ENCODE results near the gene POLR2F. TPM values are rescaled to one million over a fixed set of nuclear protein-coding genes. Genes with fewer than 3 reads are reported as not detected.

POLR2F gene
- polyA plus RNA-seq, 1 donor from 2014 or later, result 195 TPM

DNA sequence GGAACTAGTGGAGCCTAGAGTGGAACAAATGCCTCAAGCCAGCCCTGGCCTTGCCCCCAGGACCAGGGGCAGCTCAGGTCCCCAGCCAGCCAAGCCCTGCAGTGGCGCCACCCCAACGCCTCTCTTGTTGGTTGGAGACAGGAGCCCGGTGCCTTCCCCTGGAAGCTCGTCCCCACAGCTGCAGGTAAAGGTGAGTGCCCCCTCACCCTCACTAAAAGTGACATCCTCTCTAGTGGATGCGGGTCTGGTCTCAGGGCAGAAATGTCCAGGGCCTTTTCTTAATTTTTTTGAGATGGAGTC is 25.9 kb upstream of the POLR2F start:
- TF ChIP-seq TAF1 (IDR thresholded peaks at IDR 0.05; ENCODE audit: low read depth) (no peak), REST (IDR thresholded peaks at IDR 0.05; ENCODE audit: borderline replicate concordance) (no peak), CTCF (IDR thresholded peaks at IDR 0.05; ENCODE audit: poor library complexity, severe bottlenecking) (no peak), EP300 (conservative IDR thresholded peaks at IDR 0.05; ENCODE audit: poor library complexity, severe bottlenecking) (no peak), MXI1 (conservative IDR thresholded peaks at IDR 0.05; ENCODE audit: poor library complexity, severe bottlenecking) (no peak), EZH2 (IDR thresholded peaks at IDR 0.05; ENCODE audit: borderline replicate concordance, insufficient read depth, low read length, poor library complexity, severe bottlenecking) (no peak), RAD21 (conservative IDR thresholded peaks at IDR 0.05) (no peak), SMC3 (conservative IDR thresholded peaks at IDR 0.05; ENCODE audit: poor library complexity) (no peak), POLR2AphosphoS5 (IDR thresholded peaks at IDR 0.05) (no peak)
- Histone ChIP-seq H3K9ac (ENCODE audit: low read length) (no peak overlapping the region), H3K4me3 (ENCODE audit: low read length) (no peak overlapping the region), H3F3A (ENCODE audit: insufficient read depth, low read length, poor library complexity, severe bottlenecking) (no peaks in the 10 kb centered on the region), H3K9me2 (ENCODE audit: insufficient read depth, low read length) (no peaks in the 10 kb centered on the region), H3K79me2 (replicated peaks; ENCODE audit: insufficient read depth, low read length) (no peaks in the 10 kb centered on the region), H2AFZ (ENCODE audit: low read depth, low read length) (no peak overlapping the region), H3K27me3 (ENCODE audit: insufficient read depth, low read depth, low read length) (no peaks in the 10 kb centered on the region), H4K20me1 (ENCODE audit: insufficient read depth) (no peaks in the 10 kb centered on the region), H3K36me3 (ENCODE audit: insufficient read depth, low read length) (no peaks in the 10 kb centered on the region), H3K4me2 (ENCODE audit: low read length) (no peak overlapping the region), H3K27ac (ENCODE audit: low read length) (no peak overlapping the region), H3K9me3 (ENCODE audit: low read length) (no peaks in the 10 kb centered on the region)

DNA sequence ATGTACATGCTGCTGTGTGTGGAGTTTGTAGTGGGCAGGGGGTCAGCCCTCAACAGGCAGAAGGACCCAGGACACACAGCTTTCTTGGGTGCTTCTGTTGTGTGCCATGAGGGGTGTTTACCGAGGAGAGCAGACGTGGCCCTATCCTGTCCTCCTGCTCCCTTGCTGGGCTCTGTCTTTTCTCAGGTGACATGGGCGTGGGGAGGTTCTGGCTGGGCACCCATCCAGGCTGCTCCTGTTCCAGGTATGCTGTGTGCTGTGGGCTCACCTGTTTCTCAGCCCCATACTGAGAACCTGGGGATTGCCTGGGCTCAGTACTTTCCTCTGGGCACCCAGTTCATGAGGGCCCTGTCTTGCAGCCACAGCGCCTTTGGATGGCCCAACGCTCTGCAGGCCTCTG is 24.1 kb upstream of the POLR2F start:
- H3K9me2 ChIP-seq (ENCODE audit: insufficient read depth, low read length), result no peaks in the 10 kb centered on the region
- H3F3A ChIP-seq (ENCODE audit: insufficient read depth, low read length, poor library complexity, severe bottlenecking), result no peaks in the 10 kb centered on the region
- no peak for TF ChIP-seq SMC3 (conservative IDR thresholded peaks at IDR 0.05; ENCODE audit: poor library complexity)
- TF ChIP-seq CTCF (IDR thresholded peaks at IDR 0.05; ENCODE audit: poor library complexity, severe bottlenecking), result no peak
- no peak for TF ChIP-seq MXI1 (conservative IDR thresholded peaks at IDR 0.05; ENCODE audit: poor library complexity, severe bottlenecking)
- no peak for TF ChIP-seq REST (IDR thresholded peaks at IDR 0.05; ENCODE audit: borderline replicate concordance)
- TF ChIP-seq TAF1 (IDR thresholded peaks at IDR 0.05; ENCODE audit: low read depth), result no peak
- H3K27ac ChIP-seq (ENCODE audit: low read length), result no peak overlapping the region
- no peaks in the 10 kb centered on the region for H4K20me1 ChIP-seq (ENCODE audit: insufficient read depth)
- no peaks in the 10 kb centered on the region for H3K79me2 ChIP-seq (replicated peaks; ENCODE audit: insufficient read depth, low read length)
- H3K9ac ChIP-seq (ENCODE audit: low read length), result no peak overlapping the region
- no peaks in the 10 kb centered on the region for H3K27me3 ChIP-seq (ENCODE audit: insufficient read depth, low read depth, low read length)
- H3K4me2 ChIP-seq (ENCODE audit: low read length), result no peak overlapping the region
- no peak overlapping the region for H2AFZ ChIP-seq (ENCODE audit: low read depth, low read length)
- no peak overlapping the region for H3K4me3 ChIP-seq (ENCODE audit: low read length)
- no peaks in the 10 kb centered on the region for H3K9me3 ChIP-seq (ENCODE audit: low read length)
- H3K36me3 ChIP-seq (ENCODE audit: insufficient read depth, low read length), result no peaks in the 10 kb centered on the region
